Thyroid gland (tissue), 4 donors: ENCODE data around the gene VAMP8.

Source experiments
- CTCF ChIP-seq, 6 experiments: fragments of 200-600 bp in 3 of 6; fragments of 450-650 bp in 3 of 6; sonication (generic) in 3 of 6; IDR thresholded peaks; one replicate each; pipeline ENCODE4 v1.5.1; 2016 to 2019; ENCODE audit warnings: antibody characterized with exemption in 6 of 6, mild to moderate bottlenecking in 2 of 6, inconsistent platforms in 1 of 6, moderate library complexity in 1 of 6
- POLR2A ChIP-seq, 2 donors: fragments of 450-650 bp; IDR thresholded peaks; one replicate each; pipeline ENCODE4 v1.6.1; 2017; ENCODE audit warnings: antibody characterized with exemption in 2 of 2, mild to moderate bottlenecking in 2 of 2, moderate library complexity in 1 of 2

GRCh38 chr2:85538507-85539360 is 38.7 kb upstream of the VAMP8 start, which contains the start of gene MAT2A:
- TF ChIP-seq CTCF (IDR thresholded peaks at IDR 0.05): peak; percentile 39 to 84 (median 78)
- peak; percentile 98 to 100 for TF ChIP-seq POLR2A (IDR thresholded peaks at IDR 0.05)
